Retinal pigment epithelial cell (primary cell): ENCODE measurements around the gene WDR27.

ENCODE experiments used
- DNase-seq: peaks from one replicate; pipeline ENCODE4 v3.0.0-alpha.2; 2010; ENCODE audit warnings: low read depth
- H3K4me3 ChIP-seq: 2 replicates; pipeline ENCODE4 v1.5.1; 2011; ENCODE audit warnings: mild to moderate bottlenecking, low read length, control low read depth, moderate library complexity
- CTCF ChIP-seq: conservative IDR thresholded peaks from 2 replicates; pipeline ENCODE4 v1.5.1; 2011; ENCODE audit warnings: low read depth, low read length, control low read depth, inconsistent platforms

WDR27 gene

GRCh38 chr6:169529931-169530751 lies 171.7 kb downstream of the WDR27 start:
- H3K4me3 ChIP-seq, result no peak overlapping the region
- TF ChIP-seq CTCF, result no peak
- no peak for DNase-seq

- TF ChIP-seq CTCF, result no peak
- no peak overlapping the region for H3K4me3 ChIP-seq
- no peak for DNase-seq
Measured at GRCh38 chr6:169528755-169529154, 173.1 kb downstream of the WDR27 start.

- no peak for TF ChIP-seq CTCF
- H3K4me3 ChIP-seq, result no peak overlapping the region
- no peak for DNase-seq
Measured at GRCh38 chr6:169527306-169527705, 174.5 kb downstream of the WDR27 start.

- TF ChIP-seq CTCF, result no peak
- no peak overlapping the region for H3K4me3 ChIP-seq
- DNase-seq, result no peak
Measured at GRCh38 chr6:169521825-169522224, 180.0 kb downstream of the WDR27 start.

- TF ChIP-seq CTCF, result peak; percentile 48
- DNase-seq, result peak; percentile 6
Measured at GRCh38 chr6:169520104-169520503, 181.7 kb downstream of the WDR27 start.

GRCh38 chr6:169518451-169518850 lies 183.4 kb downstream of the WDR27 start:
- no peak for TF ChIP-seq CTCF
- H3K4me3 ChIP-seq, result no peak overlapping the region
- no peak for DNase-seq

More at GRCh38 chr6:169520104-169520503, 181.7 kb downstream of the WDR27 start:
- H3K4me3 ChIP-seq, result no peak overlapping the region
